ENCODE measurements around the gene ANKRD13B.

The ANKRD13B gene

GRCh38 chr17:29569245-29569950 lies 23.5 kb upstream of the ANKRD13B start:
- DNase-seq: no peak

- no peak for DNase-seq
Observed at GRCh38 chr17:29570521-29570920, 22.4 kb upstream of the ANKRD13B start.

GRCh38 chr17:29571486-29571882 lies 21.4 kb upstream of the ANKRD13B start:
- DNase-seq: no peak

DNA sequence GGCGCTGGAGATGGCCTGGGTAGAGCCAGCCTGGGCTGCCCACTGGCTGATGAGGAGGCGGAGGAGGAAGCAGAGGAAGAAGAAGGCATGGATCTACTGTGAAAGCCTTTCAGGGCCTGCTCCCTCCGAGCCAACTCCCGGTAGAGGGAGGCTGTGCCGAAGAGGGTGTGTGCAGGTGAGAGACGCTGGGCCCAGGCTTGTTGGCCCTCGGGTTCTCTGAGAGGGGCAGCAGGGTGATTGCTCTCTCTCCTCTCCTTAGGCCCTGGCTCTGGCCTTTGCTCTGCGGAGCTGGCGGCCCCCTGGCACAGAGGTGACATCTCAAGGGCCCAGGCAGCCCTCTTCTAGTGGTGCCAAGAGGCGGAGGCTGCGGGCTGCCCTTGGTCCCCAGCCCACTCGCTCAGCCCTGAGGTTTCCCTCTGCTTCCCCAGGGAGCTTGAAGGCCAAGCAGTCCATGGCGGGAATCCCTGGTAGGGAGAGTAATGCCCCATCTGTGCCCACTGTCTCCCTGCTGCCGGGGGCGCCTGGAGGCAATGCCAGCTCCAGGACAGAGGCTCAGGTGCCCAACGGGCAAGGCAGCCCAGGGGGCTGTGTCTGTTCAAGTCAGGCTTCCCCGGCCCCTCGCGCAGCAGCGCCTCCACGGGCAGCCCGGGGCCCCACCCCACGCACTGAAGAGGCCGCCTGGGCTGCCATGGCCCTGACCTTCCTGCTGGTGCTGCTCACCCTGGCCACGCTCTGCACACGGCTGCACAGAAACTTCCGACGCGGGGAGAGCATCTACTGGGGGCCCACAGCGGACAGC lies 20.9 kb upstream of the ANKRD13B start:
- DNase-seq: no peak

DNA sequence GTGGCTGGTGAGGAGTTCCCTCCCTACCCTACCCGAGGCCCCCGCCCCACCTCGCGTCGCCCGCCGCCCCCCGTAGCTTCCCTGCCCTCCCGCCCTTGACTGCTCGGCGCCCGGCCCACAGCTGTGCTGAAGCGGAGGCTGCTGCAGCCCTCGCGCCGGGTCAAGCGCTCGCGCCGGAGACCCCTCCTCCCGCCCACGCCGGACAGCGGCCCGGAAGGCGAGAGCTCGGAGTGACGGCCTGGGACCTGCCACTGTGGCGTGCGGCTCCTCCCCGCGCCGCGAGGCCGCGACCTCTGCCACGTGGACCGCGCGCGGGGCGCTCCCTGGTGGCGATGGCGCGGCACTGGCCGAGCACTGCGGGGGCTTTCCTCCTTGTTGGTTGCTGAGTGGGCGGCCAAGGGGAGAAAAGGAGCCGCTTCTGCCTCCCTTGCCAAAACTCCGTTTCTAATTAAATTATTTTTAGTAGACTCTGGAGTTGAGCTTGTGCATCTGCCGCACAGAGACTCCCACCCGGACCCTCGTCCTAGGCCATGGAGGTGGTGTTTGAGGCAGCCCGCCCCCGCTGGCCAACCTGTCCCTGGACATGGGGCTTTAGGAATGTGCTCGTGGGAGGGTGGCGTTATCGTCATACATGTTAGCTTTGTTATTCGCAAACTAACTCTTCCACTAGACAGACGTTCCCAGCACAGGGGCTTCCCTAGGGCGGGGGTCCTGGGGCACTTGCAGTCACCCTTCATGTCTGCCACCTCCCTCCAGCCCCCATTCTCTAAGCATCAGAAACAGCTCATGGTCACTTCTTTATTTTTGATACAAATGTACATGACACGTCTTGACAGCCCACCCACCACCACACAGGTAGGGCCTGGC lies 20.0 kb upstream of the ANKRD13B start:
- DNase-seq: peak; percentile 64

DNA sequence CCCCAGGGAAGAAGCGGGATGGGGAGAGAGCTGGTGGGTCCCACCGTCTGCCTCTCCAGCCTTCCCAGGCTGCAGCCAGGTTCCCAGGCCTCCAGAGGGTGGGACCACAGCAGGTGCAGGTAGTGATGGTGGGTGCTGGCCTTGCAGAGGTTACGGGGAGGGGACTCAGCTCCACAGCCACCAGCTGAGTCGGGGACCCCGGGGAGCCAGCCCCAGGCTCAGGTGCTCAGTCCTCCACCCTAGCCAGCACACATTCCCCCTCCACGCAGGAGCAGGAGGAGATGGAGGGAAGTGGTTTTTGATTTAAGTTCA lies 19.4 kb upstream of the ANKRD13B start:
- peak; percentile 5 for DNase-seq

- DNase-seq: peak; percentile 7
Observed at GRCh38 chr17:29573871-29574731, 18.8 kb upstream of the ANKRD13B start.

GRCh38 chr17:29574732-29575510 lies 18.0 kb upstream of the ANKRD13B start:
- DNase-seq: peak; percentile 3

GRCh38 chr17:29575511-29576213 lies 17.3 kb upstream of the ANKRD13B start:
- DNase-seq: no peak

- peak; percentile 10 for DNase-seq
Observed at GRCh38 chr17:29576214-29577000, 16.5 kb upstream of the ANKRD13B start.

GRCh38 chr17:29577001-29577370 lies 15.9 kb upstream of the ANKRD13B start:
- no peak for DNase-seq

DNA sequence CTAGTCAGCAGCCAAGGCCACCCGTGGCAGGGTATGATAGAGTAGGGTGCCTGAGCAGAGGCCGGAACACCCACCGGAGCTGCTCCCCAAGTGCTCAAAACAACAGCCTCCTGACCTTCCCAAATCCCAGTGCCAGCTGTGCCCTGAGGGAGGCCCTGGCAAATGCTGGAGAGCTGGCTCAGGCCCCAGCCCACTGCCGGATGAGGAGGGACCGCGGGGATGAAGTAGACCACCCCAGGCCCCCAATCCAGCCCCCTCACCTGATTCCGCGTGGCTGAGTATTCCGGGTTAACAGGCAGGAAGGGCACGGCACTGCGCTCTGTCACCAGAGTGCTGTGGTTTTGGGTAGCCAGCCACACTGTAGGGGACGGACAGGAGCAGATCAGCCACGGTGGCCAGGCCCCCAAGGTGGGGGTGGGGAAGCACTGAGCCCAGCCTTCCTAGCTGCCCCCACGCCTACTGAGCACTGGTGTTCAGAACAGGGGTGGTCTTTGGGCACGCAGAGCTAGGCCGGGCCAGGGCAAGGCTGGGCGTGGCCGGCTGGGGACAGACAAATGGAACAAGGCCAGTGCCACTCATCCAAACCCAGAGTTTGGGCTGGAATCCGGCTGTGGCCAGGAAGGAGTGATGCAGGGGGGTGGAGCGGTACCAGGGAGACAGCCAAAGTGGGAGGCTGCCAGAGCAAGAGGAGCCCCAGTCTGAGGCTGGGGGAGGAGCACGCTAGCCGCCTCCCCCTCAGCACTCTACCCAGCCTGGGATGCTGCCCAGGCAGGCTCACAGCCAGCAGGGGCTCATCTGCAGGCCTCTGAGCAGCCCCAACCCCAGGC lies 15.3 kb upstream of the ANKRD13B start:
- no peak for DNase-seq

- DNase-seq: no peak
Observed at GRCh38 chr17:29578626-29579485, 14.1 kb upstream of the ANKRD13B start.

- peak; percentile 93 for DNase-seq
Observed at GRCh38 chr17:29579866-29580771, 12.8 kb upstream of the ANKRD13B start.

- DNase-seq: no peak
Observed at GRCh38 chr17:29581583-29582253, 11.2 kb upstream of the ANKRD13B start.

DNA sequence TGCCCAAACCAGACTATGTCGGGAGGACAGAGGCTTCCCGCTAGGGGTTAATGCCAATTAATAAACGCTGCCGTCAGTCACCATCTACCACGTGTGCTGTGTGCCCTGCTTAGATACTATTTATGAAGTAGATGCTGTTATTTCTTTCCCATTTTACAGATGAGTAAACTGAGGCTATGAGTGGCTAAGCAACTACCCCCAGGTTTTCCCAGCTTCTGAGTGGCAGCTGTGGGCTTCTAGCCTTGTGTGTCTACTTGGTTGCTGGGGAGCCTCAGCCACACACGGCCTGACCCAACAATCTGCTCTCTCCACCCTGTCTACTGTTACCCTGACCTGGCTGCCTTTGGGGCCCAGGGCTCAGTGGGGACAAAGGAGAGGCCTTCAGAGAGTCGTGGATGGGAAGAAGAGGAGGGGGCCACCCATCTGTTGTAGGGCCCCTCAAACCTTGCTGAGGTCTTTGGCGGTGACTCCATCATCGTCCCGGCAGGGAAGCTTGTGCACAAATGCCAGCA lies 10.6 kb upstream of the ANKRD13B start:
- DNase-seq: no peak

Measured in activated naive CD4-positive, alpha-beta T cell treated with anti-CD3 and anti-CD28 coated beads, Interleukin-2, amount 50 U/mL, for 16 hours (primary cell).